Activated T-helper 9 cell treated with anti-CD3 and anti-CD28 coated beads, Interleukin-2, amount 50 U/mL, for 16 hours (primary cell): ENCODE results near the gene HSD17B1.
"Not testable (repeated sequence)": the region's sequence is repeated elsewhere in the genome, so short reads cannot be mapped to it uniquely, and the experiment has no call there.

Source experiments
- DNase-seq: peaks from one replicate; pipeline ENCODE4 v3.0.0-alpha.2; 2020; ENCODE audit warnings: low read depth

Gene HSD17B1

DNA sequence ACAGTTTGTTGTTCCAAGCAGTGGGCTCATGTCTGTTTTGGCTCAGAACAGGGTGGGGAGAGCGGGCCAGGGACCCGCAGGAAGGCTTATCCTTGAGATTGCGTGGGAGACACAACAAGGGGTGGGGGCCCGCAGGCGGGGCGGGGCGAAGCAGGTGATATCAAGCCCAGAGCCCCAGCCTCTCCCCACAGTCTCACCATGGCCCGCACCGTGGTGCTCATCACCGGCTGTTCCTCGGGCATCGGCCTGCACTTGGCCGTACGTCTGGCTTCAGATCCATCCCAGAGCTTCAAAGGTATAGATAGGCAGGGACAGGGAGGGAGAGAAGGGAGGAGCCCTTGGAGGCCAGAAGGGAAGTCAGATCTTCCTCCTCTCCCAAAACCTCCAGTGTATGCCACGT is at the start of gene HSD17B1:
HSD17B1 (plus strand) TSS at position 188 of the 400 bp plus-strand sequence; CDS start at position 199, 11 bp downstream.
- DNase-seq = not testable (repeated sequence)

DNA sequence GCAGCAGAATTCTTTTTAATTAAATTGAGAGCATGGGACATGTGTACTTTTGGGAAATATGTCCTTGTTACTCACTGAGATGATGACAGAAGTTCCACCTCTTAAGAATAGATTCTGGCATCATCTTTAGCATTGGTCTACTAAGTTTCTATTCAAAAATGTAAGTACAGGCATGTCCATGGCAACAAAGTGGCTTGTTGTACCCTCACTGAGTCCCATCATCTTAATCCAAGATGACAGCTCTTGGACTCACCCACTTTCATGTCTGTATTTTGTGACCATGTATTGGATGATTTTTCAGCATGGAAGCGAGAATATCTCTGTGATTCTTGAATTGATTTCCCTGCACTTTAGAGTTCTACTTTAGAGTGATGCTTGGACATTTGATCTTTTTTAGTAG is 49.8 kb upstream of the HSD17B1 start:
- DNase-seq = no peak

GRCh38 chr17:42507671-42508070 is 45.1 kb upstream of the HSD17B1 start:
- no peak for DNase-seq

DNA sequence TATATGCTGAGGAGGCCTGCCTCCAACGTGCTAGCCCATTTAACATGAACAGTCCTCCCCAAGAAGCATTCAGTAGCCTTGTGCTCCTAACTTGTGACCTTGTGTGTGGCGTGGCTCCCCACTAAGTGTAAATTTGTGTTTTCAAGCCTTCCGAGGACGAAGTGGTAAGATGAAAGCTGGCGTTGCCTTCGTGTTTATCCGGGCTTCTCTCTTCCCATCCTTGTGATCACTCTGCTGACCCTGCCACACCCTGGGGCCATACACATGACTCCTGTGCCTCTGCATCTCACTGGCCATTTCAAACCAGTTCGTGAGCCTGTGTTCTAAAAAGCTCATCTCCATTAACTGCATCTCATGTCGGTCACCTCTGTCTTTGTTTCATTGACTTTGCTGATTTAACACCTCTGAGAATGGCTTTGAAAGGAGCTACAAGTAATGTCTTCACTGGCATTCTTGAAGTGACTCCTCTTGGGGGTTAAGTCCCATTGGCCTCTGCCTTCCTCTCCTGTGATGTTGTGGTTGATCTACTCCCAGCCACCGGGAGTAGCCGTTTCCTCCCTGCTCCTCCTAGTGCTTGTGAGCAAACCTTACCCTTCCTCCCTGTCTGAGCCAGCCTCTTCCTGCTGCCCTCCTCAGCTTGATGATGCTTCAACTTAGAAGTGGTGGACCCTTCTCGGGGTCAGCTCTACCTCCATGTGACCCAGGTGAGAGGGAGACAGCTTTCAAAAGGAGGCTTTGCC is 44.1 kb upstream of the HSD17B1 start:
- DNase-seq = no peak

DNA sequence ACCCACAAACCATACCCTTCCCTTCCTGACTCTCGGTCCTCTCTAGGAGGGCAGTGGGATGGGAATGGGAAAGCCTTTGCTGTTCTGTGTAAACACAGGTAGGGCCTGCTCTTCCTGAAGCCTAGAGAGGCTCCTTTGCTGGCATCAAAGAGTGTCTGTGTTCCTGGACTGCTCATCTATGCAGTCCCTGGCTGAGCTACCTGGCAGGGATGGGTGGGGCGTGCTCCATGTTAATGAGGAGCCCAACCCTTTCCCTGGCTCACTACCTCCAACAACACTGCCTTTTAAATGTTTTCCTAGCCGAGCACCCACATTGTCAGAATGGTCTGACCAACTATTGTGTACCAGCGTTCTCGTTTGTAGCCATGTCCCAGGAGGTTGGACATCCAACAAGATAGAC is 43.3 kb upstream of the HSD17B1 start:
- DNase-seq = no peak

DNA sequence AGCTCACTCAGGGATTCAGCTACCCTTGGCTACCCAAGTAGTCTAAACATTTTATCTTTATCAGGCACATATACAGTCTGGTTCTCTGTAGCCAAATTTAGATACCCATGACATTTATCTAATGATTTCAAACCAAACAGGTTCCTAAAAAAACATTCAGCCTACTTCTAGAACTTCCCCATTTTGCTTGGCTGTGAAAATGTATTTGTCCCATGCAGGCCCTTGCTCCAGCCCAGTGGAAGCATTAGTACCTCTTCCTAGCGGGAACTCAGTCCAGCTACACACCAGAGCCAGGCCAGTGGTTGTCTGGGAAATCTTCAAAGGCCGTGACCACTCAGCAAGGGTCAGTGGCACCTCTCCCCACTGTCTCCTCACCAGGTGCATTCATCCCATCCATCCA is 42.9 kb upstream of the HSD17B1 start:
- DNase-seq = no peak

- no peak for DNase-seq
Measured at GRCh38 chr17:42512246-42512645, 40.5 kb upstream of the HSD17B1 start.

- no peak for DNase-seq
Measured at GRCh38 chr17:42512733-42513251, 39.9 kb upstream of the HSD17B1 start.

GRCh38 chr17:42513686-42514085 is 39.0 kb upstream of the HSD17B1 start:
- no peak for DNase-seq

DNA sequence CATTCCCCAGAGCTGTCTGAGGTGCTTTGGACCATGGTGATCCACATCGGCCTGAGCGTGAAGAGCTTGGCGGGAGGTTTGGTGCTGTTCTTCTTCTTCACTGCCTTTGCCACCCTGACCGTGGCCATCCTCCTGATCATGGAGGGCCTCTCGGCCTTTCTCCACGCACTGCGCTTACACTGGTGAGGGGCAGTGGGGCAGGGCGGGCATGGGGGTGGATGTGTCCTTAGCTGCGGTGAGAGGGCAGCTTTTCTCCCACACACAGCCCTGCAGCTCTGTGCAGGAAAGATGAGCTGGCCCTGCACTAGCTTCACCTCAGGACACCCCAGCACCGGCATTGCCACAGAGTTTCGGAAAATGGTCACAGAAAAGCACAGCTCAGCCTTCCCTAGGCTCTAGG is 38.4 kb upstream of the HSD17B1 start:
- no peak for DNase-seq

DNA sequence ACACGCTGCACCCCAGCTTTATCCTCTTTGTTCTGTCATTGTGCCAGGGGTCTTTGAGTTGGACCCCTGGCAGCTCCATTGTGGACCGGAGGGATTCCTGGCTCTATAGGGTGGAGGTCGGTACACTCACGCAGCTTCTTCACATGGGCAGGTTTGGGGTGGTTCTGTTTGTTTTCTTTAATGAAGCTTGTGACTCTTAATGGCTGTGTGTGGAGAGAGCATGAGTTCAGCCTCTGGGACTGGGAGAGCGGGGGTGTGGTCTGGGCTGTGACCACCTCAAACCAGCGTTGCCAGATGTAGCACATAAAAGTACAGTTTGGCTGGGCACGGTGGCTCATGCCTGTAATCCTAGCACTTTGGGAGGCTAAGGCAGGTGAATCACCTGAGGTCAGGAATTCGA is 37.9 kb upstream of the HSD17B1 start:
- no peak for DNase-seq

- DNase-seq = peak; percentile 73
Measured at GRCh38 chr17:42517516-42517915, 35.2 kb upstream of the HSD17B1 start.

GRCh38 chr17:42518046-42518754 is 34.5 kb upstream of the HSD17B1 start:
- no peak for DNase-seq

GRCh38 chr17:42518755-42519545 is 33.8 kb upstream of the HSD17B1 start:
- DNase-seq = no peak

DNA sequence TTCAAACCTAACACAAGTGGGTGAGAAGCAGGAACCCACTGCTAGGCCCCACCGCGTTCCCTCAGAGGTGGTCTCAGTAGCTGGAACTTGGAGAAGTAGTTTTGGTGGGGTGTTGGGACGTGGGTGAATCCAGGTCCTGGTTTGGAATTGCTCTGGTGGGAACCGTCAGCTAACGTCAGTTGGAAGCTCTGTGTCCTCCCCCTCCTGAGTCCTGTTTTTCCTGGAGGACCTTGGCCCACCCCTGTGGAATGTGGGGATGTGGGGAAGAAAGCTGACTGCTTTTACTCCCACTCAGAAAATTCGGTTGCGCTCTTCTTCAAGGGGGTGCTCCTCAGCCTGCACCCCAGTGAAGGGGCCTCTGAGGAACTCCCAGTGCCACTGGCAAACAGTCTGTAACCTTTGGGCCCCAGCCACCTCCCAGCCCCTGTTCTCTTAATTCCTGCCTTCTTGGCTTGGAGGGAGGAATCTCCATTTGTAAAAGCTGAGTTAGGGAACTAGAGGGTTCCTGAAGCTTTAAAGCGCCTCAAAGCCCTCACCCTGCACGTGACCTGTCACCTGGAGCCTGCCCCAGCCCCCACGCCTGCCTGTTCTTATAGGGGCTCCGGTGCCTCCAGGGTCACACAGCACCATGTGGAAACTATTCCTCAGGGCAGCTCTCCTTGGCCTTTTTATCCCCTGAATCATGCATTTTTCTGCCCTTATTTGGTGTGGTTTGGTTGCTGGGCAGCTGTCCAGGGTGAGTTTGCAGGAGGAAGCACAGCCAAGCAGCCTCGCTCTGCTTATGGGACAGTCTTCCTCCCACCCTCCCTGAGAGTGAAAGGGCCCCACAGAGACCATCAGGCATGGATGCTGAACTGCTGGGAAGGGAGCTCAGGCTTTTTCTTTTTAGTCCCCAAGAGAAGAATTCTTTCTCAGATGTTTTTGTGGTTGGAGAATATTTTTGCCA is 32.9 kb upstream of the HSD17B1 start:
- no peak for DNase-seq

DNA sequence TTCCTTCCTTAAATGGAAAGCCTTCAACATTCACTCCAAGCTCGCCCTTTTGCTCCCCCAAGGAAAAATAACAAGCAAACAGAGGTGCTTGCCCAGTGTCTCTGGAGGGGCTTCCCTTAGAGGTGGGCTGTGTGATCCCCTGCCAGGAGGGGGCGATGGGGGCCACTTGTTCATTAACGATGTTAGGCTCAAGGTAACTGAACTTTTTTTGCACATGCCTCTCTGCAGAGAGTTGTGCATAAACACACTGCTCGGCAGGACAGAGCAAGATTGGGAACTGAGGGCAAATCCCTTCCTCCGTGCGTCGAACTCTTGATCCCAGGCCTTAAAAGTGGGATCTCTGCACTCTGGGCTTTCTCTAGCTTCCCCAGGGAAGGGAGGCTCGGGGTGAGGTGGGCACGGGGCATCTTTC is 32.2 kb upstream of the HSD17B1 start:
- no peak for DNase-seq

DNA sequence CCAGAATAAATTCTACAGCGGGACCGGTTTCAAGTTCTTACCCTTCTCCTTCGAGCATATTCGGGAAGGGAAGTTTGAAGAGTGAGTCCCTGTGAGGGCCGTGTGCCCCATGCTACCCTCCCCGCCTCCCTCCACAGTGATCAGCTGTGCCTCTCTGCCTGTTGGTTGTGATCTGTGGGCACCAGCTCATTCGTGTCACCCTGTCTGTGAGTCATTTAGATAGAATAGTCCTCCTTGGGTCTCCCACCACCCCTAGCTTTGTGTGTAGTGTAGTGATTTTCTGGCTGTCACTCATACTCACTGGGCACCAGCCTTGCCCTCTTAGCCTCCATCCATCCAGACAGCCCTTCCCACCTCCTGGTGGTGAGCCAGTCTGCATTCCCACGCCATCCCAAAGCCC is 31.7 kb upstream of the HSD17B1 start:
- DNase-seq = no peak

DNA sequence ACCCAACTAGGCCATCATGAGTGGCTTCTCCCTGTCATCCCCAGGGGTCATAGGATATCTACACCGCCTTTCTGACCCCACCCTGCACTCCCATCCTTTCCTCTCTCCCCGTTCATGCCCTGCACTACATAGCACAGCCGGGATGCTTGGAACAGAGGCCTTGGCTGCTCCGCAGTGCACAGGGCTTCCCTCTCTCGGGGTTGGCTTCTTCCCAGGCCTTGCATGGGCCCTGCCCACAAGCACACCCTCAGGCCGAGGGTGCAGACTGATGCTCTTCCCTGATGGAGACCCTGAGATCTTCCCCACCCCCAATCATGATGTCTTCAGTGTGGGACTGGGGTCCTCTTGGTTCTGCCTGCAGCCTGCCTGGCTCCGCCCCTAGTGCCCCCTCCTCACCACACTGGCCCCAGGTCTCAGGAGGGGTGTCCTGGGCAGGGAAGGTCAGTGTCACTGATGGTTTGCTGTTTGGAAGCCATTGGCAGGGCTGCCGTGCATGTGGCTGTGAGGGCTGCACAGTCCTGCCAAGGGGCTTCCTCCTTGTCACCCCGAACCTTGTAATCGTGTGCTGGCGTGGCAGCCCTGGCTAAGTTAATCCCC is 31.0 kb upstream of the HSD17B1 start:
- no peak for DNase-seq

DNA sequence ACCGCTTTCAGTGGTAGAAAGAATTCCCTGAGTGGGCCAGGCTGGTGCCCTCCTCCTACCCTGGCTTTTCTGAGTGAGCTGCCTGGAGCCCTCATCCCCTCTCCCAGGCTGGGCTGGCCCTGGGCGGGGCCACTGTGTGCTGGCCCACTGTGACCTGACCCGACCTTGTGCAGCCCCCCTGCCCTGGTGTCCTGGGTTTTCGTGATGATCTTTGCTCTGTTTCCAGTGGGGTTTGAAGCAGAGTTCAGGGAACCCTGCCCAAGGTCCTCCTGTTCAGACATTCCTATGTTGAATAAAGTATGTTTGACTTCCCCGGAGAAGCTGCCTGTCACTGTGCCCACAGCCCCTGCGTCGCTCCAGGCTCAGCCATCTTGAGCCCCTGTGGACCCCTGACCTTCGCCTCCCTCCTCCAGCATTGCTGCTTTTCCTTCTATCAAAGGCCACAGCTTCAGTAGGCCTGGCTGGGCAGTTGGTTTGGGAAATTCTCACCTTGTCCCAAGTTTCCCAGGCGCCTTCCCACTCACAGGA is 30.4 kb upstream of the HSD17B1 start:
- no peak for DNase-seq

- no peak for DNase-seq
Measured at GRCh38 chr17:42522798-42523278, 29.9 kb upstream of the HSD17B1 start.

DNA sequence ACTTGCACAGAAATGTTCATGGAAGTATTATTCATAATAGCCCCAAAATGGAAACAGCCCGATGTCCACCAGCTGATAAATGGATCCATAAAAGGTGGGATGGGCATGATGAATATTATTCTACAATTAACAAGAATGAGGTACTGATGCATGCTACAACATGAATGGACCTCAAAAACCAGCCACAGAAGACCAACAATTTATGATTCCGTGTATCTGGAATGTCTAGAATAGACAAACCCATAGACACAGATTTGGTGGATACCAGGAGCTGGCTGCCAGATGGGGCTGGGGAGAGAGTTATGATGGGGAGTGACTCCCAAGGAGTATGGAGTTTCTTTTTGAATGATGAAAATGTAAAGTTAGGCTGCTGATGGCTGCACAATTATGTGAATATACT is 27.5 kb upstream of the HSD17B1 start:
- DNase-seq = no peak
